ENCODE data around the gene ULBP2.
"Not testable (repeated sequence)": the region's sequence is repeated elsewhere in the genome, so short reads cannot be mapped to it uniquely, and the experiment has no call there.

The ULBP2 gene

GRCh38 chr6:149940672-149940982 lies 1.2 kb upstream of the ULBP2 start:
- Histone ChIP-seq H3K4me1 (ENCODE audit: control insufficient read depth, insufficient read depth, low read length) (0 out of 2 replicates have a peak, but pooled peaks cover 4% of the 10 kb centered on the region), H3K27me3 (ENCODE audit: control insufficient read depth, insufficient read depth, low read length) (peaks cover 94% of the 10 kb centered on the region), H3K36me3 (ENCODE audit: control insufficient read depth, insufficient read depth, low read length) (no peaks in the 10 kb centered on the region), H3K9ac (ENCODE audit: low read length) (no peak overlapping the region), H3K4me3 (ENCODE audit: low read depth, low read length) (no peak overlapping the region), H3K27ac (ENCODE audit: low read depth, low read length) (no peak overlapping the region), H3K9me3 (ENCODE audit: control insufficient read depth, insufficient read depth, low read depth, low read length) (no peaks in the 10 kb centered on the region)

DNA sequence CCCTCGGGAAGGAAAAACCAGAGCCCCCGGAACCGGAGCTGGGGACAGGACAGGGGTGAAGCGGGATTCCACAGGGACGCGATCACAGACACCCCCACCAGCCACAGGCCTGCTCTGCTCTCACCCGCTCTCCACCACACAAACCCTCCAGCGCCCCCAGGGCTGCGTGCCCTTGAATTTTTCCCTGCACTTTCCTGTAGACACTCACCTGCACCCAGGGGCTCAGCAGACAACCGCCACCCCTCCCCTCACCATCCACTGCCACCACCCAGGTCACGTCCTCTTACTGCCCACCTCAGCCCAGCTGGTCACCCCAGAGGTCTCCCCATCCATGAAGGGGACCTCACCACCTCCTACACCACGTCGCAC lies 631 bp downstream of the ULBP2 start:
- H3K27me3 ChIP-seq (ENCODE audit: control insufficient read depth, insufficient read depth, low read length) = peaks cover 87% of the 10 kb centered on the region
- no peak overlapping the region for H3K27ac ChIP-seq (ENCODE audit: low read depth, low read length)
- no peaks in the 10 kb centered on the region for H3K9me3 ChIP-seq (ENCODE audit: control insufficient read depth, insufficient read depth, low read depth, low read length)
- no peak overlapping the region for H3K9ac ChIP-seq (ENCODE audit: low read length)
- 0 out of 2 replicates have a peak, but pooled peaks cover 4% of the 10 kb centered on the region for H3K4me1 ChIP-seq (ENCODE audit: control insufficient read depth, insufficient read depth, low read length)
- H3K4me3 ChIP-seq (ENCODE audit: low read depth, low read length) = peak overlapping the region; percentile 67
- no peaks in the 10 kb centered on the region for H3K36me3 ChIP-seq (ENCODE audit: control insufficient read depth, insufficient read depth, low read length)

GRCh38 chr6:149943321-149943720 lies 1.5 kb downstream of the ULBP2 start:
- not testable (repeated sequence) for H3K27ac ChIP-seq (ENCODE audit: low read depth, low read length); H3K4me1 ChIP-seq (ENCODE audit: control insufficient read depth, insufficient read depth, low read length); H3K9ac ChIP-seq (ENCODE audit: low read length); H3K36me3 ChIP-seq (ENCODE audit: control insufficient read depth, insufficient read depth, low read length); H3K4me3 ChIP-seq (ENCODE audit: low read depth, low read length); H3K9me3 ChIP-seq (ENCODE audit: control insufficient read depth, insufficient read depth, low read depth, low read length)
- H3K27me3 ChIP-seq (ENCODE audit: control insufficient read depth, insufficient read depth, low read length) = peaks cover 86% of the 10 kb centered on the region

GRCh38 chr6:149945276-149945675 lies 3.5 kb downstream of the ULBP2 start:
- H3K9ac ChIP-seq (ENCODE audit: low read length); H3K9me3 ChIP-seq (ENCODE audit: control insufficient read depth, insufficient read depth, low read depth, low read length); H3K4me3 ChIP-seq (ENCODE audit: low read depth, low read length); H3K36me3 ChIP-seq (ENCODE audit: control insufficient read depth, insufficient read depth, low read length); H3K4me1 ChIP-seq (ENCODE audit: control insufficient read depth, insufficient read depth, low read length); H3K27ac ChIP-seq (ENCODE audit: low read depth, low read length): not testable (repeated sequence)
- peaks cover 85% of the 10 kb centered on the region for H3K27me3 ChIP-seq (ENCODE audit: control insufficient read depth, insufficient read depth, low read length)

GRCh38 chr6:149946631-149947030 lies 4.8 kb downstream of the ULBP2 start:
- H3K36me3 ChIP-seq (ENCODE audit: control insufficient read depth, insufficient read depth, low read length); H3K9me3 ChIP-seq (ENCODE audit: control insufficient read depth, insufficient read depth, low read depth, low read length); H3K9ac ChIP-seq (ENCODE audit: low read length); H3K4me3 ChIP-seq (ENCODE audit: low read depth, low read length); H3K27ac ChIP-seq (ENCODE audit: low read depth, low read length); H3K4me1 ChIP-seq (ENCODE audit: control insufficient read depth, insufficient read depth, low read length): not testable (repeated sequence)
- peaks cover 85% of the 10 kb centered on the region for H3K27me3 ChIP-seq (ENCODE audit: control insufficient read depth, insufficient read depth, low read length)

DNA sequence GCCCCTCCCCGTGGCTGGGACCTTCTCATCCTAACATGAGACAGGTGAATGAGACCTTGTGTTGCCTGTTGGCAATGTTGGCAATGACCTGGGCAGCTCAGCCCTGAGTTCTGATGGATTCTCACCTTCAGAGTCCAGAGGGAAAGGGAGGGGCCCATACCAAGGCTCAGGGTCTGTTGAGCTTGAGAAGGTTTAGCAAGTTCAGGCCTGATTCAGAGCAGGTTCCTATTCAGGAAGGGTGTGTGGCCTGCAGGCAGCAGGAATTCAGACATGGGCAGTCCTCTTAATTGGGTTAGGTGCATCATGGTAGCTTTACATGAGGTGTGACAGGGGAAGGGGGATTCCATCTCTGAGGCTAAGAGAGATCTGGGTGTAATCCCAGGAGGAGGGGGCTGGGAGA lies 5.7 kb downstream of the ULBP2 start:
- not testable (repeated sequence) for H3K4me1 ChIP-seq (ENCODE audit: control insufficient read depth, insufficient read depth, low read length); H3K4me3 ChIP-seq (ENCODE audit: low read depth, low read length); H3K9me3 ChIP-seq (ENCODE audit: control insufficient read depth, insufficient read depth, low read depth, low read length); H3K27ac ChIP-seq (ENCODE audit: low read depth, low read length); H3K9ac ChIP-seq (ENCODE audit: low read length); H3K36me3 ChIP-seq (ENCODE audit: control insufficient read depth, insufficient read depth, low read length)
- H3K27me3 ChIP-seq (ENCODE audit: control insufficient read depth, insufficient read depth, low read length) = peaks cover 85% of the 10 kb centered on the region

DNA sequence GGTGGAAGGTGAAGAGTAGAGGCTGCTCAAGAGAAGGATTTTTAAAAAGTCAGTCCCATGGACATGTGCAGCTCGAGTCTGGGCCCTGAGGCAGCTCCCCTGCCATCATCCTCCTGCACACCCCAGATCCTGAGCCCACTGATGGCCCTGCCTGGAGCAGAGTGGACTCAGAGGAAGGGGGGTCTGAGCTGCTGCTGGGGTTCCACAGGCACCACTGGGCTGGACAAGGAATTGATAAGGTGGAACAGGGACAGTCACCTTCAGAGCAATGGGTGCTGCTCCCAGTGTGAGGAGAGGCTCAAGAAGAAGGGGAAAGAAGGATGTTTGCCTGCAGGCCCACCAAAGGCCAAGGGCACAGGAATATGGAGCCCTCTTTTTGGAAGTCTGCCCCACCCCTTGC lies 6.2 kb downstream of the ULBP2 start:
- Histone ChIP-seq H3K4me3 (ENCODE audit: low read depth, low read length) (no peak overlapping the region), H3K9me3 (ENCODE audit: control insufficient read depth, insufficient read depth, low read depth, low read length) (no peaks in the 10 kb centered on the region), H3K36me3 (ENCODE audit: control insufficient read depth, insufficient read depth, low read length) (no peaks in the 10 kb centered on the region), H3K4me1 (ENCODE audit: control insufficient read depth, insufficient read depth, low read length) (no peaks in the 10 kb centered on the region), H3K9ac (ENCODE audit: low read length) (no peak overlapping the region), H3K27me3 (ENCODE audit: control insufficient read depth, insufficient read depth, low read length) (peaks cover 85% of the 10 kb centered on the region), H3K27ac (ENCODE audit: low read depth, low read length) (no peak overlapping the region)

DNA sequence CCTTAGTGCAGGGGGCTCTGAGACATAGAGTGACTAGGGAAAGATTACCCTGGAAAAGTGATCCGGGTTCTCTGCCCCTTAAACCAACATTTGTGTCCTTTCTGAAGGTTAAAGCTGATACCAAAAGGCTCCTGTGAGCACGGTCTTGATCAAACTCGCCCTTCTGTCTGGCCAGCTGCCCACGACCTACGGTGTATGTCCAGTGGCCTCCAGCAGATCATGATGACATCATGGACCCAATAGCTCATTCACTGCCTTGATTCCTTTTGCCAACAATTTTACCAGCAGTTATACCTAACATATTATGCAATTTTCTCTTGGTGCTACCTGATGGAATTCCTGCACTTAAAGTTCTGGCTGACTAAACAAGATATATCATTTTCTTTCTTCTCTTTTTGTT lies 6.8 kb downstream of the ULBP2 start:
- H3K4me1 ChIP-seq (ENCODE audit: control insufficient read depth, insufficient read depth, low read length) = no peaks in the 10 kb centered on the region
- no peaks in the 10 kb centered on the region for H3K36me3 ChIP-seq (ENCODE audit: control insufficient read depth, insufficient read depth, low read length)
- H3K4me3 ChIP-seq (ENCODE audit: low read depth, low read length) = no peak overlapping the region
- H3K9me3 ChIP-seq (ENCODE audit: control insufficient read depth, insufficient read depth, low read depth, low read length) = no peaks in the 10 kb centered on the region
- H3K27ac ChIP-seq (ENCODE audit: low read depth, low read length) = no peak overlapping the region
- H3K9ac ChIP-seq (ENCODE audit: low read length) = no peak overlapping the region
- H3K27me3 ChIP-seq (ENCODE audit: control insufficient read depth, insufficient read depth, low read length) = peaks cover 85% of the 10 kb centered on the region

DNA sequence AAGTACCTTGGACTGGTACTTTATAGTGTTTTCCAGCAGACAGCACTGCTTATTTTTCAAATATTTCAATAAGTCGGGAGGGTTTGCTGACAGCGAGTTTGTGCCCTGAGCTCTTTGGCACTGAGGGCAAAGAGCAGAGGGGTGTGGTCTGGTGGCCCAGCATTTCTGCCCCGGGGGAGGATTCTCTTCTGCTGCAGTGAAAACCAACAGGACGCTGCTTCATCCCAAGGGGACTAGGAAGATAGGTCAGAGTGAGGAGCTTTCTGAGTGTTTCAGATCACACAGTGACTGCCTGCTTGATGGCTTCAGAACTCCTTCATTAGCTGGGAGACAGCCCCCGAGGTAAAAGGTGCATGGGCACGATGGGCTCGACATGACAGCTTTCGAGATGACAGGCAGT lies 8.6 kb downstream of the ULBP2 start:
- no peaks in the 10 kb centered on the region for H3K36me3 ChIP-seq (ENCODE audit: control insufficient read depth, insufficient read depth, low read length)

DNA sequence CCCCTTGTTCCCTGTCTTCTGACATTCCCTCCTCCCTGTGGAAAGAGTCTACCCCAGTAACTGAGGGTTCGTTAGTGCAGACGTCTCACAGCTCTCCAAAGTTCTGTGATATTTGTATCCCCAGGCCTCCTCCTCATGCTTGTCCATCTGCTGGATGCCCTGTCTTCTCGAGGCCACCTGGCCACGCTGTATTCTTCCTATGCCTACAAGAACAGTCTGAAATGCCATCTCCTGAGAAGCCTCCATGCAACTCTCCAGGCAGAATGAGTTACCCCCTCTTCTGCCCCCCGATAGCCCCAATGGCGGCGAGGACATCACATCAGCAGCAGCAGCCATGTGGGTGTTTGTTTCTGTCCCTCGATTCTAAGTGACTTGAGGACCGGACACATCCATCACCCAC lies 9.3 kb downstream of the ULBP2 start:
- no peak overlapping the region for H3K4me3 ChIP-seq (ENCODE audit: low read depth, low read length)
- no peaks in the 10 kb centered on the region for H3K36me3 ChIP-seq (ENCODE audit: control insufficient read depth, insufficient read depth, low read length)
- H3K9me3 ChIP-seq (ENCODE audit: control insufficient read depth, insufficient read depth, low read depth, low read length) = no peaks in the 10 kb centered on the region
- H3K27me3 ChIP-seq (ENCODE audit: control insufficient read depth, insufficient read depth, low read length) = peaks cover 93% of the 10 kb centered on the region
- no peak overlapping the region for H3K27ac ChIP-seq (ENCODE audit: low read depth, low read length)
- H3K9ac ChIP-seq (ENCODE audit: low read length) = no peak overlapping the region
- no peaks in the 10 kb centered on the region for H3K4me1 ChIP-seq (ENCODE audit: control insufficient read depth, insufficient read depth, low read length)

More for the DNA sequence above, 8.6 kb downstream of the ULBP2 start:
- peaks cover 90% of the 10 kb centered on the region for H3K27me3 ChIP-seq (ENCODE audit: control insufficient read depth, insufficient read depth, low read length)
- no peak overlapping the region for H3K4me3 ChIP-seq (ENCODE audit: low read depth, low read length)
- no peaks in the 10 kb centered on the region for H3K4me1 ChIP-seq (ENCODE audit: control insufficient read depth, insufficient read depth, low read length)
- no peaks in the 10 kb centered on the region for H3K9me3 ChIP-seq (ENCODE audit: control insufficient read depth, insufficient read depth, low read depth, low read length)
- no peak overlapping the region for H3K27ac ChIP-seq (ENCODE audit: low read depth, low read length)
- H3K9ac ChIP-seq (ENCODE audit: low read length) = no peak overlapping the region

DNA sequence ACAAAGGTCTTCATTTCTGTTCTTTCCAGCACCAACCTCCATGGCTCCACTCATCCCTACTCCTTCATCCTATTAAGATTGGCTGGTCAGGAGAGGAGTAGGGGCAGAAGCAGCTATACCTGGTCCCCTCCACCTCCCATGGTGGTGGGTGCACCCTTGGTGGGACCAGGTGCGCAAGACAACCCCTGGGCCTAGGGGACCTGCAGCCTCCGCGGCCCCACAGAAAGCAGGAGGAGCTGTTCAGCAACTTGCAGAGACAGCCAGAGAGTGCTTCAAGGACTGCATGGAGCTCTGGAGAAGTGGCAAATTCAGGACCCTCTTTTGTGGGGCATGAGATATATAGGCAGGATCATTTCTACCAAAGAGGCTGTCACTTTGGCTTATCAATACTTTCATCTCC lies 9.8 kb downstream of the ULBP2 start:
- H3K4me3 ChIP-seq (ENCODE audit: low read depth, low read length) = no peak overlapping the region
- no peaks in the 10 kb centered on the region for H3K4me1 ChIP-seq (ENCODE audit: control insufficient read depth, insufficient read depth, low read length)
- no peak overlapping the region for H3K27ac ChIP-seq (ENCODE audit: low read depth, low read length)
- H3K9ac ChIP-seq (ENCODE audit: low read length) = no peak overlapping the region
- H3K36me3 ChIP-seq (ENCODE audit: control insufficient read depth, insufficient read depth, low read length) = no peaks in the 10 kb centered on the region
- peaks cover 93% of the 10 kb centered on the region for H3K27me3 ChIP-seq (ENCODE audit: control insufficient read depth, insufficient read depth, low read length)
- H3K9me3 ChIP-seq (ENCODE audit: control insufficient read depth, insufficient read depth, low read depth, low read length) = no peaks in the 10 kb centered on the region

GRCh38 chr6:149953390-149953789 lies 11.6 kb downstream of the ULBP2 start:
- H3K27me3 ChIP-seq (ENCODE audit: control insufficient read depth, insufficient read depth, low read length) = peaks cover 99% of the 10 kb centered on the region
- not testable (repeated sequence) for H3K9me3 ChIP-seq (ENCODE audit: control insufficient read depth, insufficient read depth, low read depth, low read length)

More at GRCh38 chr6:149953390-149953789, 11.6 kb downstream of the ULBP2 start:
- H3K9ac ChIP-seq (ENCODE audit: low read length); H3K27ac ChIP-seq (ENCODE audit: low read depth, low read length); H3K4me1 ChIP-seq (ENCODE audit: control insufficient read depth, insufficient read depth, low read length); H3K36me3 ChIP-seq (ENCODE audit: control insufficient read depth, insufficient read depth, low read length); H3K4me3 ChIP-seq (ENCODE audit: low read depth, low read length): not testable (repeated sequence)
